ENCODE results near the gene SPN. TPM values are rescaled to one million over a fixed set of nuclear protein-coding genes. Genes with fewer than 3 reads are reported as not detected.

The SPN gene
- total RNA-seq, 1 experiment from 2014 or later: not detected

GRCh38 chr16:29643596-29643995 lies 19.5 kb upstream of the SPN start:
- TF ChIP-seq EZH2 (IDR thresholded peaks at IDR 0.05; ENCODE audit: borderline replicate concordance, low read depth, low read length, poor library complexity, severe bottlenecking): no peak
- TF ChIP-seq, protein P1, sequence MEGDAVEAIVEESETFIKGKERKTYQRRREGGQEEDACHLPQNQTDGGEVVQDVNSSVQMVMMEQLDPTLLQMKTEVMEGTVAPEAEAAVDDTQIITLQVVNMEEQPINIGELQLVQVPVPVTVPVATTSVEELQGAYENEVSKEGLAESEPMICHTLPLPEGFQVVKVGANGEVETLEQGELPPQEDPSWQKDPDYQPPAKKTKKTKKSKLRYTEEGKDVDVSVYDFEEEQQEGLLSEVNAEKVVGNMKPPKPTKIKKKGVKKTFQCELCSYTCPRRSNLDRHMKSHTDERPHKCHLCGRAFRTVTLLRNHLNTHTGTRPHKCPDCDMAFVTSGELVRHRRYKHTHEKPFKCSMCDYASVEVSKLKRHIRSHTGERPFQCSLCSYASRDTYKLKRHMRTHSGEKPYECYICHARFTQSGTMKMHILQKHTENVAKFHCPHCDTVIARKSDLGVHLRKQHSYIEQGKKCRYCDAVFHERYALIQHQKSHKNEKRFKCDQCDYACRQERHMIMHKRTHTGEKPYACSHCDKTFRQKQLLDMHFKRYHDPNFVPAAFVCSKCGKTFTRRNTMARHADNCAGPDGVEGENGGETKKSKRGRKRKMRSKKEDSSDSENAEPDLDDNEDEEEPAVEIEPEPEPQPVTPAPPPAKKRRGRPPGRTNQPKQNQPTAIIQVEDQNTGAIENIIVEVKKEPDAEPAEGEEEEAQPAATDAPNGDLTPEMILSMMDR (conservative IDR thresholded peaks at IDR 0.05; ENCODE audit: low read depth, low read length): no peak
- H3K9me3 ChIP-seq (ENCODE audit: low read depth, low read length, poor library complexity, severe bottlenecking): no peaks in the 10 kb centered on the region
- H3K27ac ChIP-seq (ENCODE audit: low read depth, low read length, poor library complexity, severe bottlenecking): no peak overlapping the region
- DNase-seq (ENCODE audit: low spot score): no peak
- POLR2A ChIA-PET (ENCODE audit: low non-redundant PET): no interaction called here
- no TSS peak for BruUV-seq (replicated peaks)
- H3K4me3 ChIP-seq (ENCODE audit: low read depth, low read length, poor library complexity, severe bottlenecking): no peak overlapping the region
- no peaks in the 10 kb centered on the region for H3K27me3 ChIP-seq (replicated peaks; ENCODE audit: insufficient read depth, low read depth, low read length, poor library complexity)
- no peaks in the 10 kb centered on the region for H3K4me1 ChIP-seq (ENCODE audit: insufficient read depth, low read length, poor library complexity, severe bottlenecking)
- intact Hi-C loops (cut with micrococcal nuclease; ENCODE audit: unreplicated experiment): no loop called here
- CTCF ChIA-PET: no interaction called here
- no peaks in the 10 kb centered on the region for H3K36me3 ChIP-seq (ENCODE audit: insufficient read depth, low read length, poor library complexity, severe bottlenecking)

DNA sequence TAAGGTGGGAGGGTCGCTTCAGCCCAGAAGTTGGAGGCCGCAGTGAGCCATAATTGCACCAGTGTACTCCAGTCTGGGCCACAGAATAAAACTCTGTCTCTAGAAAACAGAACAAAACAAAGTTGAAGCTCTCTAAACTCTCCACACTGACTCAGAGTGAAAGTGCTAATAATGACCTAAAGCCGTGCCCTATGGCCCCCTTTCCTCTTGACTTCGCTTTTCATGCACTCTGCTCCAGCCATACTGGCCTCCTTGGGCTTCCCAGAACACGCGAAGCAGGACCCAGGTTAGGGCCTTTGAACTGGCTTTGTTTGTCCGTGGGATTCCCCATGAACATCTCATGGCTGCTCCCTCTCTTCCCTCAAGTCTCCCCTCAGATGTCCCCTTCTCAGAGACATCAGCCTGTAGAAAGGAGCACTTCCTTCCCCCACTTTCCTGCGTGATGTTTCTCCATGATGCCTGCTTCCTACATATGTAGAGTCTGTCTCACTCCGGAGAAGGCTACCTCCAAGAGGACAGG lies 18.6 kb upstream of the SPN start:
- CTCF ChIA-PET: no interaction called here
- TF ChIP-seq, protein P1 (conservative IDR thresholded peaks at IDR 0.05; ENCODE audit: low read depth, low read length): no peak
- TF ChIP-seq EZH2 (IDR thresholded peaks at IDR 0.05; ENCODE audit: borderline replicate concordance, low read depth, low read length, poor library complexity, severe bottlenecking): no peak
- POLR2A ChIA-PET (ENCODE audit: low non-redundant PET): no interaction called here
- Histone ChIP-seq H3K4me1 (ENCODE audit: insufficient read depth, low read length, poor library complexity, severe bottlenecking) (no peaks in the 10 kb centered on the region), H3K9me3 (ENCODE audit: low read depth, low read length, poor library complexity, severe bottlenecking) (no peaks in the 10 kb centered on the region), H3K36me3 (ENCODE audit: insufficient read depth, low read length, poor library complexity, severe bottlenecking) (no peaks in the 10 kb centered on the region), H3K27ac (ENCODE audit: low read depth, low read length, poor library complexity, severe bottlenecking) (no peak overlapping the region), H3K4me3 (ENCODE audit: low read depth, low read length, poor library complexity, severe bottlenecking) (no peak overlapping the region), H3K27me3 (replicated peaks; ENCODE audit: insufficient read depth, low read depth, low read length, poor library complexity) (no peaks in the 10 kb centered on the region)
- intact Hi-C loops (cut with micrococcal nuclease; ENCODE audit: unreplicated experiment): no loop called here
- no peak for DNase-seq (ENCODE audit: low spot score)
- BruUV-seq (replicated peaks): no TSS peak

DNA sequence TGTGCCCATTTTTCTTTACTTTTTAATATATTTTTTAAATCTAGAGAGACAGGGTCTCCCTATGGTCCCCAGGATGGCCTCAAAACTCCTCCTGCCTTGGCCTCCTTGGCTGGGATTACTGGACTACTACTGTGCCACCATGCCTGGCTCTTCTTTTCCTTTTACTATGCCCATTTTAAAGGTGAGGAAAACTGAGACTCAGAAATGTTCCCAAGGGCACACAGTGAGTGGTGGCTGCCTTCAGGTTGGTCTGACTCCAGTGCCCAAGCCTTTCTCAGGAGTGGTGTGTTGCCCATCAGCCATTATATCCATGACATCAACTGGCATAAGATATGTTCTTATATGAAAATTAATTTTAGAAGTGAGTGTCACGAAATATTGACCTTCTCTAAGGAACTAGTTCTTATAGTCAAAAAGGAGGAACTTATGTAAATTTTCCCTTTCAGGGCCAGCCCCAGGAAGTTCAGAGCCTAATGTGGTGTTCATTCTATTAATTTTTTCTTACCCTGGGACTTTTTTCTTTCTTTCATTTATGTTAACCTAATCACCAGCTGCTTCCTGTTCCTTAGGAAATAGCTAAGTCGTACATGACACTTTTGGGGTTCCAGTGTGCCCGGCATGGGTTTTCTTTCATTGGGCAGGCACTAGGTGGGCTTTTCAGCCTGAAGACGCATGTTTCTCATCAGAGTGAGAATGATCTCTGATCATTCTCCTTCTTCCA lies 17.9 kb upstream of the SPN start:
- H3K27ac ChIP-seq (ENCODE audit: low read depth, low read length, poor library complexity, severe bottlenecking): no peak overlapping the region
- H3K4me1 ChIP-seq (ENCODE audit: insufficient read depth, low read length, poor library complexity, severe bottlenecking): no peaks in the 10 kb centered on the region
- H3K4me3 ChIP-seq (ENCODE audit: low read depth, low read length, poor library complexity, severe bottlenecking): no peak overlapping the region
- CTCF ChIA-PET: no interaction called here
- DNase-seq (ENCODE audit: low spot score): no peak
- POLR2A ChIA-PET (ENCODE audit: low non-redundant PET): no interaction called here
- no peaks in the 10 kb centered on the region for H3K27me3 ChIP-seq (replicated peaks; ENCODE audit: insufficient read depth, low read depth, low read length, poor library complexity)
- TF ChIP-seq, protein P1 (conservative IDR thresholded peaks at IDR 0.05; ENCODE audit: low read depth, low read length): no peak
- no peak for TF ChIP-seq EZH2 (IDR thresholded peaks at IDR 0.05; ENCODE audit: borderline replicate concordance, low read depth, low read length, poor library complexity, severe bottlenecking)
- H3K36me3 ChIP-seq (ENCODE audit: insufficient read depth, low read length, poor library complexity, severe bottlenecking): no peaks in the 10 kb centered on the region
- no peaks in the 10 kb centered on the region for H3K9me3 ChIP-seq (ENCODE audit: low read depth, low read length, poor library complexity, severe bottlenecking)
- no TSS peak for BruUV-seq (replicated peaks)
- intact Hi-C loops (cut with micrococcal nuclease; ENCODE audit: unreplicated experiment): no loop called here

Data from A673 (cell line).